HG02973 (cell line): ENCODE measurements around the gene DOCK4.

Experiments used
- ATAC-seq: cut with Tn5 transposase; IDR thresholded peaks from one replicate; pipeline ENCODE4 v1.9.1; 2021; ENCODE audit warnings: moderate library complexity; ENCODE audit not compliant: unreplicated experiment

DOCK4 gene

GRCh38 chr7:111833466-111833865 is 372.7 kb downstream of the DOCK4 start:
- ATAC-seq: no peak

GRCh38 chr7:111832174-111832573 is 374.0 kb downstream of the DOCK4 start:
- no peak for ATAC-seq

- no peak for ATAC-seq
Measured at GRCh38 chr7:111829221-111829620, 377.0 kb downstream of the DOCK4 start.

GRCh38 chr7:111827863-111828504 is 378.2 kb downstream of the DOCK4 start:
- no peak for ATAC-seq

GRCh38 chr7:111825046-111825445 is 381.2 kb downstream of the DOCK4 start:
- no peak for ATAC-seq

GRCh38 chr7:111823826-111824225 is 382.4 kb downstream of the DOCK4 start:
- no peak for ATAC-seq

- ATAC-seq: no peak
Measured at GRCh38 chr7:111821046-111821445, 385.2 kb downstream of the DOCK4 start.

GRCh38 chr7:111820621-111821020 is 385.6 kb downstream of the DOCK4 start:
- ATAC-seq: no peak

- ATAC-seq: no peak
Measured at GRCh38 chr7:111820121-111820520, 386.1 kb downstream of the DOCK4 start.

GRCh38 chr7:111815354-111815753 is 390.8 kb downstream of the DOCK4 start:
- ATAC-seq: no peak

- no peak for ATAC-seq
Measured at GRCh38 chr7:111813306-111813705, 392.9 kb downstream of the DOCK4 start.

- ATAC-seq: no peak
Measured at GRCh38 chr7:111806232-111806631, 400.0 kb downstream of the DOCK4 start.

GRCh38 chr7:111803015-111803758 is 403.0 kb downstream of the DOCK4 start:
- no peak for ATAC-seq

GRCh38 chr7:111802194-111802772 is 403.9 kb downstream of the DOCK4 start:
- ATAC-seq: no peak

- no peak for ATAC-seq
Measured at GRCh38 chr7:111801277-111801676, 404.9 kb downstream of the DOCK4 start.

- no peak for ATAC-seq
Measured at GRCh38 chr7:111796671-111797070, 409.5 kb downstream of the DOCK4 start.

- ATAC-seq: no peak
Measured at GRCh38 chr7:111789870-111790269, 416.3 kb downstream of the DOCK4 start.

- no peak for ATAC-seq
Measured at GRCh38 chr7:111789048-111789320, 417.2 kb downstream of the DOCK4 start.

- no peak for ATAC-seq
Measured at GRCh38 chr7:111788286-111789047, 417.7 kb downstream of the DOCK4 start.

GRCh38 chr7:111787741-111788140 is 418.5 kb downstream of the DOCK4 start:
- no peak for ATAC-seq

- ATAC-seq: no peak
Measured at GRCh38 chr7:111787099-111787498, 419.1 kb downstream of the DOCK4 start.

- ATAC-seq: no peak
Measured at GRCh38 chr7:111785076-111785475, 421.1 kb downstream of the DOCK4 start.
